Bronchial epithelial cell (primary cell): ENCODE measurements around the gene CAMKK2. TPM values are rescaled to one million over a fixed set of nuclear protein-coding genes. Genes with fewer than 3 reads are reported as not detected.

Source experiments
- DNase-seq: peaks from one replicate; pipeline ENCODE4 v3.0.0-alpha.2; 2010; ENCODE audit warnings: low read depth
- FAIRE-seq: peaks from 2 replicates; lab custom pipeline; 2011; peaks lifted over from hg19 to GRCh38; lab: Jason Lieb, UNC
- H3K27me3 ChIP-seq: 2 replicates; pipeline ENCODE4 v1.5.1; 2011; ENCODE audit warnings: low read length; ENCODE audit not compliant: control insufficient read depth, insufficient read depth
- H3K36me3 ChIP-seq: 2 replicates; pipeline ENCODE4 v1.5.1; 2011; ENCODE audit warnings: low read length; ENCODE audit not compliant: control insufficient read depth, insufficient read depth
- H3K4me3 ChIP-seq: 2 replicates; pipeline ENCODE4 v1.5.1; 2011; ENCODE audit warnings: mild to moderate bottlenecking, low read depth, low read length, control low read depth
- CTCF ChIP-seq: IDR thresholded peaks from 2 replicates; pipeline ENCODE4 v1.5.1; 2011; ENCODE audit warnings: mild to moderate bottlenecking, moderate library complexity, low read length, control low read depth, inconsistent platforms; ENCODE audit not compliant: insufficient read depth, severe bottlenecking
- total RNA-seq: library from RNA; depleted of rRNA; stranded (reverse); fragments of >200 nt; gene quantifications from 2 replicates; pipeline ENCODE4 v1.2.1, GENCODE V29; 2014

Gene CAMKK2
- total RNA-seq, 1 donor from 2014 or later: 11.1 TPM

GRCh38 chr12:121333747-121334146 lies 37.2 kb upstream of the CAMKK2 start:
- no peaks in the 10 kb centered on the region for H3K27me3 ChIP-seq
- TF ChIP-seq CTCF: no peak
- DNase-seq: peak; percentile 78
- H3K36me3 ChIP-seq: peaks cover 16% of the 10 kb centered on the region
- no peak for FAIRE-seq
- H3K4me3 ChIP-seq: no peak overlapping the region

- DNase-seq: peak; percentile 20
- no peaks in the 10 kb centered on the region for H3K27me3 ChIP-seq
Observed at GRCh38 chr12:121331248-121331647, 34.7 kb upstream of the CAMKK2 start.

GRCh38 chr12:121330692-121331091 lies 34.2 kb upstream of the CAMKK2 start:
- no peak overlapping the region for H3K4me3 ChIP-seq
- peaks cover 29% of the 10 kb centered on the region for H3K36me3 ChIP-seq
- H3K27me3 ChIP-seq: no peaks in the 10 kb centered on the region
- no peak for TF ChIP-seq CTCF
- no peak for FAIRE-seq
- no peak for DNase-seq

More at GRCh38 chr12:121331248-121331647, 34.7 kb upstream of the CAMKK2 start:
- no peak for FAIRE-seq
- no peak overlapping the region for H3K4me3 ChIP-seq
- no peak for TF ChIP-seq CTCF
- peaks cover 27% of the 10 kb centered on the region for H3K36me3 ChIP-seq

- H3K27me3 ChIP-seq: no peaks in the 10 kb centered on the region
- peaks cover 29% of the 10 kb centered on the region for H3K36me3 ChIP-seq
- FAIRE-seq (no peak), DNase-seq (no peak)
- no peak for TF ChIP-seq CTCF
- H3K4me3 ChIP-seq: no peak overlapping the region
Observed at GRCh38 chr12:121330195-121330594, 33.7 kb upstream of the CAMKK2 start.

GRCh38 chr12:121328620-121329019 lies 32.1 kb upstream of the CAMKK2 start:
- FAIRE-seq: no peak
- no peaks in the 10 kb centered on the region for H3K27me3 ChIP-seq
- TF ChIP-seq CTCF: no peak
- DNase-seq: no peak
- peaks cover 32% of the 10 kb centered on the region for H3K36me3 ChIP-seq
- H3K4me3 ChIP-seq: no peak overlapping the region

GRCh38 chr12:121326996-121327674 lies 30.6 kb upstream of the CAMKK2 start:
- peaks cover 30% of the 10 kb centered on the region for H3K36me3 ChIP-seq
- FAIRE-seq: no peak
- DNase-seq: no peak

More at GRCh38 chr12:121326996-121327674, 30.6 kb upstream of the CAMKK2 start:
- H3K4me3 ChIP-seq: no peak overlapping the region
- no peaks in the 10 kb centered on the region for H3K27me3 ChIP-seq
- no peak for TF ChIP-seq CTCF
